Activated CD8-positive, alpha-beta T cell treated with anti-CD3 and anti-CD28 coated beads for 36 hours (primary cell): ENCODE data around the gene REEP2. TPM values are rescaled to one million over a fixed set of nuclear protein-coding genes. Genes with fewer than 3 reads are reported as not detected.

ENCODE experiments used
- ATAC-seq: fragments of 200-7000 bp; cut with Tn5 transposase; one replicate; pipeline ENCODE4 v1.10.0; 2021; ENCODE audit warnings: mild to moderate bottlenecking, moderate library complexity
- CTCF ChIA-PET: fragments of 350-600 bp; sonication (Branson Sonifier 250); formaldehyde crosslinking; loops from one replicate; lab custom pipeline; 2021; ENCODE audit warnings: antibody characterized with exemption; lab: Charles Lee
- POLR2A ChIA-PET: fragments of 350-600 bp; sonication (Branson Sonifier 250); formaldehyde crosslinking; loops from one replicate; lab custom pipeline; 2021; ENCODE audit warnings: antibody characterized with exemption; lab: Charles Lee
- DNase-seq: peaks from one replicate; pipeline ENCODE4 v3.0.0-alpha.2; 2020
- H3K27ac Mint-ChIP-seq: one replicate; pipeline ENCODE4 v1.8.0; 2021; ENCODE audit warnings: mild to moderate bottlenecking, mixed read lengths
- H3K27me3 Mint-ChIP-seq: one replicate; pipeline ENCODE4 v1.8.0; 2021; ENCODE audit warnings: mixed read lengths
- H3K36me3 Mint-ChIP-seq: one replicate; pipeline ENCODE4 v1.8.0; 2021; ENCODE audit warnings: low read depth, mixed read lengths
- H3K4me1 Mint-ChIP-seq: one replicate; pipeline ENCODE4 v1.8.0; 2021; ENCODE audit warnings: low read depth, mixed read lengths
- H3K4me3 Mint-ChIP-seq: one replicate; pipeline ENCODE4 v1.8.0; 2021; ENCODE audit warnings: mild to moderate bottlenecking, moderate library complexity, mixed read lengths
- H3K9me3 Mint-ChIP-seq: one replicate; pipeline ENCODE4 v1.8.0; 2021; ENCODE audit warnings: mixed read lengths
- CTCF ChIP-seq: fragments of 200-600 bp; IDR thresholded peaks from one replicate; pipeline ENCODE4 v1.8.0; 2022; ENCODE audit warnings: antibody characterized with exemption, mild to moderate bottlenecking
- intact Hi-C: fragments of 100-400 bp; cut with micrococcal nuclease; formaldehyde crosslinking; loops from one replicate; pipeline ENCODE4 v1.10.0; 2022
- total RNA-seq, 2 experiments: library from RNA; stranded (reverse); gene quantifications; one replicate each; pipeline ENCODE4 v1.2.3, GENCODE V29; 2021

Gene REEP2
- total RNA-seq, 2 experiments from 2014 or later = 2.9 to 3.1 TPM

- H3K27ac Mint-ChIP-seq = no peak overlapping the region
- CTCF ChIA-PET = no interaction called here
- TF ChIP-seq CTCF = no peak
- peaks cover 28% of the 10 kb centered on the region for H3K36me3 Mint-ChIP-seq
- intact Hi-C loops = loop anchor here (5.0 kb wide), 1 partner anchor 34 kb away; no protein-coding TSS in a partner anchor
- DNase-seq (no peak), ATAC-seq (no peak)
- no peaks in the 10 kb centered on the region for H3K27me3 Mint-ChIP-seq
- H3K9me3 Mint-ChIP-seq = no peaks in the 10 kb centered on the region
- peaks cover 23% of the 10 kb centered on the region for H3K4me1 Mint-ChIP-seq
- POLR2A ChIA-PET = interaction anchor here (0.5 to 1.3 kb wide), 5 partner anchors 9 to 188 kb away, joined by 3 read pairs; no protein-coding TSS in a partner anchor
- peak overlapping the region; percentile 82 for H3K4me3 Mint-ChIP-seq
Measured at GRCh38 chr5:138468133-138468965, 29.5 kb downstream of the REEP2 start.

- Mint-ChIP-seq H3K27ac (no peak overlapping the region), H3K27me3 (no peaks in the 10 kb centered on the region), H3K36me3 (peaks cover 28% of the 10 kb centered on the region), H3K4me1 (peaks cover 23% of the 10 kb centered on the region), H3K9me3 (no peaks in the 10 kb centered on the region), H3K4me3 (peak overlapping the region; percentile 82)
- POLR2A ChIA-PET = interaction anchor here (1.0 to 1.3 kb wide), 3 partner anchors 9 to 33 kb away, joined by 3 read pairs; no protein-coding TSS in a partner anchor
- ATAC-seq (no peak), DNase-seq (no peak)
- TF ChIP-seq CTCF = no peak
- intact Hi-C loops = loop anchor here (5.0 kb wide), 1 partner anchor 33 kb away; no protein-coding TSS in a partner anchor
- CTCF ChIA-PET = no interaction called here
Measured at GRCh38 chr5:138468966-138469539, 30.2 kb downstream of the REEP2 start.

- intact Hi-C loops = loop anchor here (5.0 kb wide), 1 partner anchor 33 kb away; no protein-coding TSS in a partner anchor
- H3K27me3 Mint-ChIP-seq = no peaks in the 10 kb centered on the region
- H3K4me1 Mint-ChIP-seq = peaks cover 23% of the 10 kb centered on the region
- no peaks in the 10 kb centered on the region for H3K9me3 Mint-ChIP-seq
- peak overlapping the region; percentile 36 for H3K4me3 Mint-ChIP-seq
- ChIA-PET POLR2A (interaction anchor here (0.6 to 1.3 kb wide), 4 partner anchors 10 to 39 kb away, joined by 3 to 6 read pairs (median 3); no protein-coding TSS in a partner anchor), CTCF (no interaction called here)
- H3K36me3 Mint-ChIP-seq = peaks cover 28% of the 10 kb centered on the region
- no peak overlapping the region for H3K27ac Mint-ChIP-seq
- no peak for DNase-seq
- ATAC-seq = no peak
- TF ChIP-seq CTCF = no peak
Measured at GRCh38 chr5:138469540-138470321, 30.9 kb downstream of the REEP2 start.

- Mint-ChIP-seq H3K27ac (no peak overlapping the region), H3K4me1 (peaks cover 23% of the 10 kb centered on the region), H3K36me3 (peaks cover 26% of the 10 kb centered on the region), H3K27me3 (no peaks in the 10 kb centered on the region), H3K9me3 (no peaks in the 10 kb centered on the region), H3K4me3 (no peak overlapping the region)
- intact Hi-C loops = no loop called here
- TF ChIP-seq CTCF = no peak
- ChIA-PET CTCF (interaction anchor here (1.6 kb wide), 1 partner anchor 21 kb away, joined by 6 read pairs; no protein-coding TSS in a partner anchor), POLR2A (interaction anchor here (0.6 to 0.7 kb wide), 2 partner anchors 15 to 44 kb away, joined by 3 to 4 read pairs; no protein-coding TSS in a partner anchor)
- no peak for ATAC-seq
- no peak for DNase-seq
Measured at GRCh38 chr5:138470322-138471051, 31.6 kb downstream of the REEP2 start.
